Hematopoietic multipotent progenitor cell treated with erythropoietin and hydrocortisone succinate and interleukin-3 and kit ligand, for 17 days (in vitro differentiated cells): ENCODE data around the gene CERK.
"Not testable (repeated sequence)": the region's sequence is repeated elsewhere in the genome, so short reads cannot be mapped to it uniquely, and the experiment has no call there.

ENCODE experiments used
- DNase-seq: peaks from one replicate; pipeline ENCODE4 v3.0.0-alpha.2; 2015; ENCODE audit warnings: low spot score

The CERK gene

GRCh38 chr22:46642840-46643480, 95.1 kb downstream of the CERK start:
- DNase-seq, result not testable (repeated sequence)

- DNase-seq, result no peak
Measured at GRCh38 chr22:46641811-46642266, 96.2 kb downstream of the CERK start.

GRCh38 chr22:46640293-46641055, 97.6 kb downstream of the CERK start:
- DNase-seq, result no peak

- no peak for DNase-seq
Measured at GRCh38 chr22:46639843-46640242, 98.2 kb downstream of the CERK start.

- no peak for DNase-seq
Measured at GRCh38 chr22:46638601-46639431, 99.2 kb downstream of the CERK start.

- no peak for DNase-seq
Measured at GRCh38 chr22:46637711-46638600, 100.1 kb downstream of the CERK start.

- DNase-seq, result no peak
Measured at GRCh38 chr22:46636221-46637002, 101.6 kb downstream of the CERK start.

GRCh38 chr22:46635756-46636155, 102.3 kb downstream of the CERK start:
- no peak for DNase-seq

GRCh38 chr22:46634973-46635685, 102.9 kb downstream of the CERK start:
- not testable (repeated sequence) for DNase-seq
